Measurements from ENCODE around the gene GFY. TPM values are rescaled to one million over a fixed set of nuclear protein-coding genes. Genes with fewer than 3 reads are reported as not detected.

GFY gene
- total RNA-seq, 4 donors from 2014 or later, result not detected

DNA sequence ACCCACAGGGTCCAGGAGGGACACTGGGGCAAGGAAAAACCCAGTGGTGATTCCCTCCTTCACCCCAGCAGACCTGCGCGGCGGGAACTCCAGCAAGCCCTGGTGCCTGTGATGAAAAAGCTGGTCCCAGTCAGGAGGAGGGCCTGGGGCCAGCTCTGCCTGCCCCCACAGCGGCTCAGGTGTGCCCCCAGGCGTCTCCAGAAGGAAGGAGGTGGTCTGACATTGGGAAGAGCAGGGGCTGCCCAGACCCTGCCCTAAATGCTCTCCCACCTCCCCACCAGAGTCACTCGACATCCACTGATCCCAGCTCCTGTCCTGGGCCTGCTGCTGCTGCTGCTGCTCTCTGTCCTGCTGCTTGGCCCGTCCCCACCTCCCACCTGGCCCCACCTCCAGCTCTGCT is 8.1 kb upstream of the GFY start:
- H3K27ac ChIP-seq, result no peak overlapping the region
- TF ChIP-seq EP300 (IDR thresholded peaks at IDR 0.05; ENCODE audit: low read depth), result no peak
- no peak for TF ChIP-seq CTCF (IDR thresholded peaks at IDR 0.05)
- no peak for TF ChIP-seq POLR2AphosphoS5 (IDR thresholded peaks at IDR 0.05)
- no peak for TF ChIP-seq POLR2A (IDR thresholded peaks at IDR 0.05)
- H3K4me3 ChIP-seq, result no peak overlapping the region
- intact Hi-C loops (cut with DNase I; ENCODE audit: low total_unique reads) (no loop called here), in situ Hi-C loops (cut with MboI; ENCODE audit: low pct_ligation_motif_present in 1 of 4, low pct_unique_long_range_greater_than_20kb in 1 of 4, low sequenced_read_pairs in 3 of 4) (no loop called here)
- H3K36me3 ChIP-seq, result no peaks in the 10 kb centered on the region
- DNase-seq, result no peak
- 17 to 58% methylated on average over 1 to 7 of the region's 7 CpGs for WGBS, 2 donors (ENCODE audit: low coverage in 1 of 2)
- peaks cover 73% of the 10 kb centered on the region for H3K27me3 ChIP-seq
- H3K9me3 ChIP-seq, result no peaks in the 10 kb centered on the region
- H3K4me1 ChIP-seq, result peaks cover under 1 to 9% (median 4%) of the 10 kb centered on the region in 4 donors

GRCh38 chr19:49418511-49418910 is 6.7 kb upstream of the GFY start:
- no peak overlapping the region for H3K4me3 ChIP-seq
- in situ Hi-C loops (cut with MboI; ENCODE audit: low pct_ligation_motif_present in 1 of 4, low pct_unique_long_range_greater_than_20kb in 1 of 4, low sequenced_read_pairs in 3 of 4), result no loop called here
- H3K27me3 ChIP-seq, result peaks cover 82% of the 10 kb centered on the region
- H3K27ac ChIP-seq, result no peak overlapping the region
- peaks cover 3 to 23% (median 18%) of the 10 kb centered on the region in 4 donors for H3K4me1 ChIP-seq
- no peak for TF ChIP-seq CTCF (IDR thresholded peaks at IDR 0.05)
- TF ChIP-seq EP300 (IDR thresholded peaks at IDR 0.05; ENCODE audit: low read depth), result no peak
- no peak for TF ChIP-seq POLR2A (IDR thresholded peaks at IDR 0.05)
- TF ChIP-seq POLR2AphosphoS5 (IDR thresholded peaks at IDR 0.05), result no peak
- intact Hi-C loops (cut with DNase I; ENCODE audit: low total_unique reads), result no loop called here
- no peaks in the 10 kb centered on the region for H3K9me3 ChIP-seq
- WGBS, 2 donors (ENCODE audit: low coverage in 1 of 2), result 40 to 69% methylated on average over 1 to 5 of the region's 5 CpGs
- DNase-seq, result no peak
- no peaks in the 10 kb centered on the region for H3K36me3 ChIP-seq

GRCh38 chr19:49419173-49419572 is 6.0 kb upstream of the GFY start:
- TF ChIP-seq EP300 (IDR thresholded peaks at IDR 0.05; ENCODE audit: low read depth) (no peak), POLR2AphosphoS5 (IDR thresholded peaks at IDR 0.05) (no peak), POLR2A (IDR thresholded peaks at IDR 0.05) (no peak), CTCF (IDR thresholded peaks at IDR 0.05) (no peak)
- H3K27me3 ChIP-seq, result peaks cover 89% of the 10 kb centered on the region
- intact Hi-C loops (cut with DNase I; ENCODE audit: low total_unique reads) (no loop called here), in situ Hi-C loops (cut with MboI; ENCODE audit: low pct_ligation_motif_present in 1 of 4, low pct_unique_long_range_greater_than_20kb in 1 of 4, low sequenced_read_pairs in 3 of 4) (no loop called here)
- no peak for DNase-seq
- H3K9me3 ChIP-seq, result no peaks in the 10 kb centered on the region
- H3K36me3 ChIP-seq, result no peaks in the 10 kb centered on the region
- H3K27ac ChIP-seq, result no peak overlapping the region
- no peak overlapping the region for H3K4me3 ChIP-seq
- 56% methylated on average over 2 of the region's 2 CpGs; no CpG with 5 or more reads in 1 of the 2 donors for WGBS, 2 donors (ENCODE audit: low coverage in 1 of 2)
- peaks cover 3 to 27% (median 18%) of the 10 kb centered on the region in 4 donors for H3K4me1 ChIP-seq

DNA sequence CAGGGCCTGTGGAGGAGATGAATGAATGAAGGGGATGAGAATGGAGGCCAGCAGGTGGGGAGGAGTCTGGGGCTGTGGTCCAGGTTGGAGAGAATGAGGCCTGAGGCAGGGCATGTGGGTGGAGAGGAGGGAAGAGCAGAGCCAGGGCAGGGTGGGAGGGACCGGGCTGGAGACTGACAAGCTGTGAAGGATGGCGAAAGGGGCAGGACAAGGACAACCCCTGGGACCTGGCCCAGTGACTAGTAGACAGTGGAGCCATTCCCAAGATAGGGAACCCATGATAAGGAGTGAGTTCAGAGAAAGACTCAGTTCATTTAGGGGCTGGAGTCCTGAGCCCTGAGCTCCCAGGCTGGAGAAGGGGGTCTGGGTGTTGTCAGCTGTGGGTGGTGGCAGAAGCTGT is 5.0 kb upstream of the GFY start:
- DNase-seq, result no peak
- peaks cover 97% of the 10 kb centered on the region for H3K27me3 ChIP-seq
- H3K9me3 ChIP-seq, result no peaks in the 10 kb centered on the region
- intact Hi-C loops (cut with DNase I; ENCODE audit: low total_unique reads), result no loop called here
- TF ChIP-seq POLR2A (IDR thresholded peaks at IDR 0.05), result no peak
- no peak for TF ChIP-seq POLR2AphosphoS5 (IDR thresholded peaks at IDR 0.05)
- no peak for TF ChIP-seq CTCF (IDR thresholded peaks at IDR 0.05)
- no peak for TF ChIP-seq EP300 (IDR thresholded peaks at IDR 0.05; ENCODE audit: low read depth)
- peaks cover 3 to 27% (median 18%) of the 10 kb centered on the region in 4 donors for H3K4me1 ChIP-seq
- H3K27ac ChIP-seq, result no peak overlapping the region
- no peaks in the 10 kb centered on the region for H3K36me3 ChIP-seq
- WGBS, 2 donors (ENCODE audit: low coverage in 1 of 2), result 74 to 86% methylated on average over 2 of the region's 2 CpGs
- in situ Hi-C loops (cut with MboI; ENCODE audit: low pct_ligation_motif_present in 1 of 4, low pct_unique_long_range_greater_than_20kb in 1 of 4, low sequenced_read_pairs in 3 of 4), result no loop called here
- no peak overlapping the region for H3K4me3 ChIP-seq
